ENCODE measurements around the gene GNL3L.
A peak's percentile ranks its signal among the peaks of the same experiment; 100 is the strongest.

Gene GNL3L

DNA sequence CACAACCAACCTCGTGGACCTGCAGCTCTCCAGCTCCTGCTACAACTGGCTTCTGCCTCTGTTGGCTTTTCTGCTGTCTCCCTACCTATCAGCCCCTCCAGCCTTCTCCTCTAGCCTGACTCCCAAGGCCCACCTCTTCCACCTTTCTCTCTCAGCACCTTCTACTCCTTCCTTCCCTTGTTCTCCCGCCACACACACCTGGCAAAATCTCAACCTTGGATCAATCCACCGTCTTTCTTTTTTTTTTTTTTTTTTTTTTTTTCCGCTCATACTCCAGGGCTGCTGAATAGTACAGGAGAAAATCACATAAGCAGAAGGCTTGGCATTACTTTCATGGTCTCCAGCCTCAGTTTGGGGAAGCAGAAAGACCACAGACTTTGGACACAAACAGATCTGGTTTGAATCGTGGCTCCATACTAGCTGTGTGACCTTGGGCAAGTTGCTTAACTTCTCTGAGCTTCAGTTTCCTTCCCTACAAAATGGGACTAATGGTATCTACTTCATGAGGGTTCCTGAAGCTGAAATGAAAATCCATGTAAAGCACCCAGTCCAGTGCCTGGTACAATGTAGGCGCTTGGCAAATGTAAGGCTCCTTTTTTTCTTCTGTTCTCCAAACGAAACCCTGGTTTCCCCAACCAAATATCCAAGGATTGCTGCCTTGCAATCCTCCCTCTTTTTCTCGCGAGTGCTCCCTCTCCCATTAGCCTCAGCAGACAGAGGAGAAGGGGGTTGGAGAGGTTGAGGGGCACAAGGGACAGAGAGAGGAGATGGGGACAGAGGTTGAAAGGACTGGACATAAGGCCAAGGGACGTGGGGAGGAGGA is 35.6 kb upstream of the GNL3L start:
- in situ Hi-C loops (cut with MboI; ENCODE audit: low sequenced_read_pairs, unreplicated experiment): no loop called here
- DNase-seq (ENCODE audit: low spot score): no peak
- TF ChIP-seq, protein P1, sequence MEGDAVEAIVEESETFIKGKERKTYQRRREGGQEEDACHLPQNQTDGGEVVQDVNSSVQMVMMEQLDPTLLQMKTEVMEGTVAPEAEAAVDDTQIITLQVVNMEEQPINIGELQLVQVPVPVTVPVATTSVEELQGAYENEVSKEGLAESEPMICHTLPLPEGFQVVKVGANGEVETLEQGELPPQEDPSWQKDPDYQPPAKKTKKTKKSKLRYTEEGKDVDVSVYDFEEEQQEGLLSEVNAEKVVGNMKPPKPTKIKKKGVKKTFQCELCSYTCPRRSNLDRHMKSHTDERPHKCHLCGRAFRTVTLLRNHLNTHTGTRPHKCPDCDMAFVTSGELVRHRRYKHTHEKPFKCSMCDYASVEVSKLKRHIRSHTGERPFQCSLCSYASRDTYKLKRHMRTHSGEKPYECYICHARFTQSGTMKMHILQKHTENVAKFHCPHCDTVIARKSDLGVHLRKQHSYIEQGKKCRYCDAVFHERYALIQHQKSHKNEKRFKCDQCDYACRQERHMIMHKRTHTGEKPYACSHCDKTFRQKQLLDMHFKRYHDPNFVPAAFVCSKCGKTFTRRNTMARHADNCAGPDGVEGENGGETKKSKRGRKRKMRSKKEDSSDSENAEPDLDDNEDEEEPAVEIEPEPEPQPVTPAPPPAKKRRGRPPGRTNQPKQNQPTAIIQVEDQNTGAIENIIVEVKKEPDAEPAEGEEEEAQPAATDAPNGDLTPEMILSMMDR (IDR thresholded peaks at IDR 0.05; ENCODE audit: borderline replicate concordance, control extremely low read depth, extremely low read depth, insufficient read depth, missing control alignments): no peak

DNA sequence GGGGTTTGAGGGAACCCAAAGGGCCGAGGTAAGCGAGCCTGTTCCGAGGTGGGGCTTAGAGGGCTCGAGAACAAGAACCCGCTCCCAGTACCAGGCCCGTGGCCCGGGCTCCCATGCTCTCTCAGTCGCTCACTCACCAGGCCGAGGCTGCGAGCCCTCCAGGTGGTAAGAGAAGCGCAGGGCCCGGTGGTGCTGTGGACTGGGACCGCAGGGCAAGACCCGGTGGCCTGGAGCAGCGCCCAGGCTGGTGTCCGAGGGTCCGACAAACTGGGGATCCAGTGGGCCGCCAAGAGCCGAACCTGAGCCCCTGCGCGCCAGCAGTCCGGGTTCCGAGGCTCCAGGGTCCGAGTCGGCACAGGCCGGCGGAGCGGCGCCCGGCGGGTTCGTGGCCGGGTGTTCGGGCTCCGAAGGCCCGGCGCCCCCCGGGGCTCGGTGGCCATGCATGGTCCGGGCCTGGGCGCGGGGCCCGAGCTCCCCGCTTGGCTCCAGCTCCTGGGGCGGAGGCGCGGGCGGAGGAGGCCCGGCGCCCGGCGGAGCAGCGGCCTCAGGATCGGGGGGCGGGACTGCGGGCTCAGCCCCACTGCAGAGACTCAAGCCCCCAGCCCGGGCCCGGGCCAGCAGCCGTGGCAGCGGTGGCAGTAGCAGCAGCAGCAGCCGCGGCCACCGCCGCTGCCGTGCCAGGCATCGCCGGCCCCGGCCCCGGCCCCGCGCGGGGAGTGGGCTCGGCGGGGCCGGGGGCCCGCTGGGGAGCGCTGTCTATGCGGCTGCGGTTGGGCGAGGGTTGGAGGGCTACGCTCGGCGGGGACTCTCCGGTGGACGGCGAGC is 34.8 kb upstream of the GNL3L start:
- DNase-seq (ENCODE audit: low spot score): no peak
- TF ChIP-seq, protein P1 (IDR thresholded peaks at IDR 0.05; ENCODE audit: borderline replicate concordance, control extremely low read depth, extremely low read depth, insufficient read depth, missing control alignments): no peak
- in situ Hi-C loops (cut with MboI; ENCODE audit: low sequenced_read_pairs, unreplicated experiment): no loop called here

DNA sequence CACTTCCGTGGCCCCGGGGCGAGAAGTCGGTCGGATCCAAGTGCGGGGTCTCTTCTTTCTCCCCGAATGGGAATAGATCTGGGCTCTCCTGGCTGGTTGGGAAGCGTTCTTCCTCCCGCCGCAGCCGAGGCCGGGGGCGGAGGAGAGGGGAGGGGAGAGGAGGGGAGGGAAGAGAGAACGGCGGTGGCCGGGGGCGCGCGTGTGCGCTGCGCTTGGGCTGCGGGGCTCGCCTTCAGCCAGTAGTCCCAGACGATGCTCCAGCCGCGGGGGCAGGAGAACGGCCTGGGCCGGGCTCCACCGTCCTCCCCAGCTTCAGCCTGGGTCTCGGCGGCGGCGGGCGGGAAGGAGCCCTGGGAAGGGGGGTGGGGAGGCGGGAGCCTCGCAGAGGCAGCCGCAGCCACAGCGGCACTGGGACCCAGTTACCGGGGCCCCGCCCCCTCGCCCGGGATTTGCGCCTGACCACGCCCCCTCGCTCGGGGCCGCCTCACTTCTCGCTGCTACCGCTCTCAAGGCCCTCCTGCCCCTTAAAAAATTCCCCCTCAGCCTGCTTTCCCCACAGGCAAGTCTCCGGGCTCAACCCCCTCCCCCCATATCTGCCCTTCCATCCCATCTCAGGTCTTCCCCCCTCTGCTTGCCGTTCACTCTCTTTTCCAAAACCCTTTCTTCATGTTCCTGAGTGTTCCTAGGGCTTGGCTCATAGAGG is 34.1 kb upstream of the GNL3L start, which contains the start of gene FGD1:
TSS of gene FGD1 (minus strand) at position 421 of the 703 bp plus-strand sequence. CDS start 802 bp downstream, outside the sequence.
- TF ChIP-seq, protein P1 (IDR thresholded peaks at IDR 0.05; ENCODE audit: borderline replicate concordance, control extremely low read depth, extremely low read depth, insufficient read depth, missing control alignments): no peak
- in situ Hi-C loops (cut with MboI; ENCODE audit: low sequenced_read_pairs, unreplicated experiment): no loop called here
- DNase-seq (ENCODE audit: low spot score): peak; percentile 65

DNA sequence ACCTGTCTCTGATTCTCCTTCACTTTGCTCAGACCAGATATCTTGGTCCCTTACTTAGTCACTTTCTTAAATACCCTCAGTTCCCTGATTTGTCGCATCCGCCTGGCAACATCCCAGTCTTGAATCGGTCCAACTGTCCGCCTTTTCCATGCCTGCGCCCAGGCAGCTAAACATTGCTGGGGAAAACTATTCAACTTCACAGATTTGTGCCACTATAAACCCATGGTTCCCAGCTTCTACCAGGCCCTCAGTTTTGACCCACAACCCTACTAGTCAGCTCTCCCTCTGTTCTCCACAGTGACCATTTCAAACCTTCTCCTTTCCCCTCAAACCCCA is 33.5 kb upstream of the GNL3L start:
- no peak for DNase-seq (ENCODE audit: low spot score)
- TF ChIP-seq, protein P1 (IDR thresholded peaks at IDR 0.05; ENCODE audit: borderline replicate concordance, control extremely low read depth, extremely low read depth, insufficient read depth, missing control alignments): no peak
- in situ Hi-C loops (cut with MboI; ENCODE audit: low sequenced_read_pairs, unreplicated experiment): no loop called here

DNA sequence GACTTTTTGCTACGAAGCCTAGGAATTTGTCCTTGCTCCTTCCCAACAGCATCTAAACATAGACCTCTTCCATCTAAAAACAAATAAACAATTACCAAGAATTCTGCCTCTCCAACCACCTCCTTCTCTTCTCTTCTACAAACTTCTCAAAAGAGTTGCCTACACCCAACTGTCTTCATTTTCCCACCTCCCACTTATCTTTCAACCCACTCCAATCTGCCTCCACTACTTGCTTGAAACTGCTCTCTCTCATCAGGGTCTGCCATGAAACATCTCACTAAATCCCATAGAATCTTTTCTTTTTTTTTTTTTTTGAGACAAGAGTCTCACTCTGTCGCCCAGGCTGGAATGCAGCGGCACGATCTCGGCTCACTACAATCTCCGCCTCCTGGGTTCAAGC is 33.1 kb upstream of the GNL3L start:
- in situ Hi-C loops (cut with MboI; ENCODE audit: low sequenced_read_pairs, unreplicated experiment): no loop called here
- TF ChIP-seq, protein P1 (IDR thresholded peaks at IDR 0.05; ENCODE audit: borderline replicate concordance, control extremely low read depth, extremely low read depth, insufficient read depth, missing control alignments): no peak
- no peak for DNase-seq (ENCODE audit: low spot score)

DNA sequence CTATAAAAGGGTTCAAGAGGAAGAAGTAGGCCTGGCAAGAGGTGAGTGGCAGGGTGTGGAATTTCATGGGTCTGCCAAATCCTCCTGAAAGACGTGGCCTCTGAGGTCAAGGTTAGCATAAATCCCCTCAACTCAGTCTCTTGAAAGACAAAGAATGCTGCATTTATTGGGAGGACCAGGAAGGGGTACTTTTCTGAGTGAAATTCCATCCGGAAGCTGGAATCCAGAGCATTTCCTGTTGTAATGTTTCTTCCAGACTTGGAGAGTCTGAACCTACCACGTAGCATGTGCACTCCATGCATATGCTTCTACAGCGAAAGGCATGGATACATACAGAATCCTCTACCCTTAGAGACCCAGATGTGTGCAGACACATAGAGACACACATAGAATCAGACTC is 20.6 kb upstream of the GNL3L start:
- no peak for DNase-seq (ENCODE audit: low spot score)

More for the DNA sequence above, 20.6 kb upstream of the GNL3L start:
- in situ Hi-C loops (cut with MboI; ENCODE audit: low sequenced_read_pairs, unreplicated experiment): no loop called here
- TF ChIP-seq, protein P1 (IDR thresholded peaks at IDR 0.05; ENCODE audit: borderline replicate concordance, control extremely low read depth, extremely low read depth, insufficient read depth, missing control alignments): no peak

All from GM13976 (cell line).